SK-N-MC (cell line): ENCODE results near the gene CELA3A.
"Not testable (repeated sequence)": the region's sequence is repeated elsewhere in the genome, so short reads cannot be mapped to it uniquely, and the experiment has no call there.

Source experiments
- EZH2 ChIP-seq: fragments of 200-600 bp; sonication (generic); IDR thresholded peaks from one replicate; pipeline ENCODE4 v1.6.1; 2017; ENCODE audit warnings: antibody characterized with exemption
- POLR2AphosphoS5 ChIP-seq: IDR thresholded peaks from 2 replicates; pipeline ENCODE4 v1.6.1; 2012; ENCODE audit warnings: mild to moderate bottlenecking, low read depth, low read length, borderline replicate concordance

GRCh38 chr1:21983539-21983938, 17.9 kb upstream of the CELA3A start:
- not testable (repeated sequence) for TF ChIP-seq POLR2AphosphoS5, EZH2
